Psoas muscle (tissue), 8 donors: ENCODE measurements around the gene CNTNAP1. TPM values are rescaled to one million over a fixed set of nuclear protein-coding genes. Genes with fewer than 3 reads are reported as not detected.

ENCODE experiments used
- ATAC-seq, 4 donors: fragments of 200-7000 bp; cut with Tn5 transposase; one replicate each; pipeline ENCODE4 v1.9.1; 2020; ENCODE audit warnings: moderate library complexity in 3 of 4, mild to moderate bottlenecking in 2 of 4
- DNase-seq, 2 donors: peaks; one replicate each; pipeline ENCODE4 v3.0.0-alpha.2; 2020
- H3K27ac ChIP-seq: fragments of 200-600 bp; one replicate; pipeline ENCODE4 v1.8.0; 2022
- H3K27me3 ChIP-seq, 3 donors: fragments of 200-600 bp in 1 of 3; one replicate each; pipeline versions ENCODE4 v1.6.1 to v1.8.0; 2013 to 2022; ENCODE audit warnings: low read length in 2 of 3, mild to moderate bottlenecking in 2 of 3, moderate library complexity in 1 of 3; ENCODE audit not compliant: insufficient read depth in 3 of 3
- H3K36me3 ChIP-seq, 2 donors: fragments of 200-600 bp in 1 of 2; one replicate each; pipeline versions ENCODE4 v1.6.1 to v1.8.0; 2013 to 2022; ENCODE audit warnings: low read depth in 1 of 2, mild to moderate bottlenecking in 1 of 2, moderate library complexity in 1 of 2; ENCODE audit not compliant: insufficient read depth in 1 of 2
- H3K4me1 ChIP-seq: fragments of 200-600 bp; one replicate; pipeline ENCODE4 v1.8.0; 2022
- H3K4me3 ChIP-seq: fragments of 200-600 bp; one replicate; pipeline ENCODE4 v1.8.0; 2022; ENCODE audit warnings: mild to moderate bottlenecking
- H3K9me3 ChIP-seq: fragments of 200-600 bp; one replicate; pipeline ENCODE4 v1.8.0; 2022
- WGBS, 3 donors: extraction: QIAGEN DNeasy Blood & Tissue Kit; methylation state at CpG; one replicate each; pipeline versions ENCODE4 v1.1.6 to v1.1.7; 2013; 5-methylcytosine and 5-hydroxymethylcytosine counted together
- intact Hi-C, 2 donors: fragments of 100-400 bp; cut with DNase I; formaldehyde crosslinking; loops; one replicate each; pipeline versions ENCODE4 v1.11.0 to v1.14.2; 2022
- polyA plus RNA-seq, 3 donors: library from polyadenylated mRNA; stranded (reverse); fragments of 200-250 nt; gene quantifications; one replicate each; pipeline ENCODE4 v1.2.3, GENCODE V29; 2013
- total RNA-seq, 4 donors: library from RNA; stranded (reverse); fragmentation: NEBNext Ultra II Directional in 2 of 4; extraction: Animal tissue kit (Norgen Biotek cat#: 25700) in 2 of 4; gene quantifications; one replicate each; pipeline versions ENCODE4 v1.2.1 to v1.2.4, GENCODE V29; 2021 to 2023
- TF ChIP-seq, protein P1 (sequence below): fragments of 200-600 bp; IDR thresholded peaks from one replicate; pipeline ENCODE4 v1.8.0; 2022; ENCODE audit warnings: antibody characterized with exemption
- donor health status: healthy with polysubstance abuse.
- donor health status: DM: no; HTN: no; CAD: no; lungs with moderate emphysema.
- donor health status: Bipolar disorder and iron deficiency.
- donor health status: healthy.
- donor health status: DM: yes; HTN: yes; CAD: no.
- donor health status: DM: no; HTN: no; CAD: no.
- donor health status: DM: no; HTN: no; CAD: no.
- donor health status: DM: yes; HTN: yes; CAD: no.

CNTNAP1 gene
- total and polyA plus RNA-seq, 7 donors: 1.0 to 3.4 (median 2.0) TPM

DNA sequence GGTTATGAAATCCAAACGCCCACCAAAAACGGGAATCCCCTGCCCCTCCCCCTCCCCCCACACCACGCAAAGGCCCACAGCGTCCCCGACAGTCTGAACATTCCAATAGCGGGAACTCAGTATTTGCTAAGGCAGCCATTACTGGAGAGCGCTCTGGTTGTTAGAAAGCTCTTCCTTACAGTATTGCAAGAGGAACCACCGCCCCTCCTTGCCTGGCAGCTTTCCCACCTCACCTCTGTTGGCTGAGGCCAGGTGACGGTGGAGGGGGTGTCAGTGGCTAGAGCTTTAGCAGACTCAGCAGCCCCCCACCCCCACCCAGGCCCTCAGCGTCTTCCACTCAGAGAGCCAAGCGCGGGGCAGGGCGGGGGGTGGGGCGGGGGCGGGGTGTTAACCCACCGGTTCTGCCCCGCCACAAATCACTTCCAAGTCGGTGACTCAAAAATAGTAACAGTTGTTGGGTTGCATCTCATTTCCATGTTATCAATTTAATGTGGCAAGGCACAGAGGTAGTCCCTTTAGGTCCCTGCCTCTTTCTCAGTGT is 3.3 kb upstream of the CNTNAP1 start:
- Histone ChIP-seq H3K27me3 (no peaks in the 10 kb centered on the region), H3K36me3 (no peaks in the 10 kb centered on the region), H3K4me3 (peak overlapping the region; percentile 96), H3K27ac (peak overlapping the region; percentile 81), H3K4me1 (peaks cover 53% of the 10 kb centered on the region), H3K9me3 (no peaks in the 10 kb centered on the region)
- 3 to 6% (median 5%) methylated on average over 17 to 18 of the region's 18 CpGs for WGBS, 3 donors
- TF ChIP-seq, protein P1, sequence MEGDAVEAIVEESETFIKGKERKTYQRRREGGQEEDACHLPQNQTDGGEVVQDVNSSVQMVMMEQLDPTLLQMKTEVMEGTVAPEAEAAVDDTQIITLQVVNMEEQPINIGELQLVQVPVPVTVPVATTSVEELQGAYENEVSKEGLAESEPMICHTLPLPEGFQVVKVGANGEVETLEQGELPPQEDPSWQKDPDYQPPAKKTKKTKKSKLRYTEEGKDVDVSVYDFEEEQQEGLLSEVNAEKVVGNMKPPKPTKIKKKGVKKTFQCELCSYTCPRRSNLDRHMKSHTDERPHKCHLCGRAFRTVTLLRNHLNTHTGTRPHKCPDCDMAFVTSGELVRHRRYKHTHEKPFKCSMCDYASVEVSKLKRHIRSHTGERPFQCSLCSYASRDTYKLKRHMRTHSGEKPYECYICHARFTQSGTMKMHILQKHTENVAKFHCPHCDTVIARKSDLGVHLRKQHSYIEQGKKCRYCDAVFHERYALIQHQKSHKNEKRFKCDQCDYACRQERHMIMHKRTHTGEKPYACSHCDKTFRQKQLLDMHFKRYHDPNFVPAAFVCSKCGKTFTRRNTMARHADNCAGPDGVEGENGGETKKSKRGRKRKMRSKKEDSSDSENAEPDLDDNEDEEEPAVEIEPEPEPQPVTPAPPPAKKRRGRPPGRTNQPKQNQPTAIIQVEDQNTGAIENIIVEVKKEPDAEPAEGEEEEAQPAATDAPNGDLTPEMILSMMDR: no peak
- no peak for ATAC-seq
- intact Hi-C loops: loop anchor here (1.0 to 10.0 kb wide), 3 partner anchors 101 to 364 kb away; partner anchors contain the start of gene PSMC3IP (in 1 of the 2)
- DNase-seq: peak in 1 of 2 donors; percentile 70

DNA sequence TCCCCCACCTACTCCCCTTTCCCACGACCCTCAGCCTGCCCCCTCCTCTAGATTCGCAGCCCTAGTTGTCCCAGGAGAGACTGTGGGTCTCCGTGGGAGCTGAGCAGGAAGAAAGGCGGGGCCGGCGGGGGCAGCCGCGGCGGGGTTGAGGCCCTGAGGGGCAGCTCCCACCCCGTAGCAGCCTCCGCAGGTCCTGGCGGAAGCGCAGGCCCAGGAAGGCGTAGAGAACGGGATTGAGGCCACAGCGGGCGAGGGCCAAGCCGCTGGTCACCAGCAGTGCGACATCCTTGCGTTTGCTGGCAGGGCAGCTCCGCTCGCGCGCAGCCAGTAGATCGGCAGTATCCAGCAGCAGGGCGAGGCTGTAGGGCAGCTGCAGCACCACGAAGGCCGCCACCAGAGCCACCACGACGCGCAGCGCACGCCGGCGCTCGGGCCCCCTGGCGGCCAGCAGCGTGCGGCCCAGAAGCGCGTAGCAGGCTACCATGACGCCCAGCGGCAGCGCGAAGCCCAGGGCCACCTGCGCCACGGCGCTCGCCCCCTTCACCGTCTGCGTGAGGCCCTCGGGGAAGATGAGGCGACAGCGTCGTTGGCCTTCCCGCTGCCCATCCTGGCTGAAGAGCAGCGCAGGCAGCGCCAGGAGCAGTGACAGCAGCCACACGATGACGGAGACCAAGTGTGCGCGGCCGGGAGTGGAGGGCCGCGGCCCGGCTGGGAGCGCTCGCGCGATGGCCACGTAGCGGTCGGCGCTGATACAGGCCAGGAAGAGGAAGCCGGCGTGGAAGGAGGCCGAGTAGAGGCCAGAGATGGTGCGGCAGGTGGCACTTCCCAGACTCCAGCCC is 2.6 kb upstream of the CNTNAP1 start:
- Histone ChIP-seq H3K27me3 (no peaks in the 10 kb centered on the region), H3K9me3 (no peaks in the 10 kb centered on the region), H3K4me3 (peak overlapping the region; percentile 96), H3K36me3 (no peaks in the 10 kb centered on the region), H3K4me1 (peaks cover 47% of the 10 kb centered on the region), H3K27ac (peak overlapping the region; percentile 81)
- WGBS, 3 donors: 2 to 3% (median 2%) methylated on average over 68 to 78 of the region's 78 CpGs
- ATAC-seq (peak; percentile 53 to 65 (median 58)), DNase-seq (peak; percentile 85 to 92)
- TF ChIP-seq, protein P1: peak; percentile 86
- intact Hi-C loops: loop anchor here (1.0 to 10.0 kb wide), 3 partner anchors 101 to 365 kb away; partner anchors contain the start of gene PSMC3IP (in 1 of the 2)

DNA sequence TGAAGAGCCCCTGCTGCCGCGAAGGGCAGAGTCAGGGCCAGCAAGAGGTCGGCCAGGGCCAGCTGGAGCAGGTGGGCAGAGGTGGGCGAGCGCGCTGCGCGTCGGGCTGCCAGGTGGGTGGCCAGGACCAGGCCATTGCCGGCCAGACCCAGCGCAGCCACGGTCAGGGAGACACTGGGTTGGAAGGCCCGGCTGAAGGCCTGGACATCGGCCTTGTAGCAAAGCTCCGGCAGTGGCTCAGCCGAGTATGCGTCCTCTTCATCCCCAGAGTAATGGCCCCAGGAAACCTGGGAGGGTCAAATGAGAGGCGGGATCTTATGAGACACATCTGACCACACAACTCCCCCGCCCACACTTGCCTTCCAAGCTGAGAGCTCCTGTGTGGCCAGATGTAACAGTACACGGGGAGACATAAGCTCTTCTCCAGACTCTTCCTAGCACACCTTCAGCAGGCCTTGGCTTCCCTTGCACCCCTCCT is 2.0 kb upstream of the CNTNAP1 start:
- DNase-seq (peak in 1 of 2 donors; percentile 69), ATAC-seq (no peak)
- Histone ChIP-seq H3K4me3 (peak overlapping the region; percentile 96), H3K36me3 (peaks cover 0 to 6% of the 10 kb centered on the region in 2 donors), H3K9me3 (no peaks in the 10 kb centered on the region), H3K27me3 (no peaks in the 10 kb centered on the region), H3K4me1 (peaks cover 45% of the 10 kb centered on the region), H3K27ac (peak overlapping the region; percentile 81)
- TF ChIP-seq, protein P1: no peak
- 36 to 49% (median 38%) methylated on average over 20 of the region's 20 CpGs for WGBS, 3 donors
- intact Hi-C loops: no loop called here

DNA sequence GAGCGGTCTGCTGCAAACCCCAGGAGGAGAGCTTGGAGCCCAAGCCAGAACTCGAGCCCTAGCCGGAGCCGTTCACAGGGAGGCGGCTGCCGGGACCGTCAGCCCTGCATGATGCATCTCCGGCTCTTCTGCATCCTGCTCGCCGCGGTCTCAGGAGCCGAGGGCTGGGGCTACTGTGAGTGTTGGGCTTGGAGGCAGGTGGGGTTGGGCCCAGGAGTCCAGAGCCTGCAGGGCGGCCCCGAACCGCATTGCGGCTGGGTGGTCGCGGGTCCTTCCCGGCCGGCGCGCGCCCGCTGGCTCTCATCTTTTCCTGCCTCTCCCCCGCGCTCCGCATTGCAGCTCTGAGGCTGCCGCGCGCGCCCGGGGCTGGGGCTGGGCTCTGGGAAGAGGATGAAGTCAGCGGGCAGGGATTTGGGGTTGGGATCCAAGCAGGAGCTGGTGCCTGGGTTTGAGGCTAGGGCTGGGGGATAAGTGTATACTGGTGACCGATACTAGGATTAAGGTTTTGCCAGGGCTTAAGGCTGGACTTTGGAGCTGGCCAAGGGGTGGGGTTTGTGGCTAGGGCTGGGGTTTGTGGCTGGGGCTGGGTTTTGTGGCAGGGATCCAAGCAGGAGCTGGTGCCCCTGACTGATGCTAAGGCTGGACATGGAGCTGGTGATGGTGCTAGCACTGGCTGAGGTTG is 532 bp downstream of the CNTNAP1 start:
- H3K4me1 ChIP-seq: peaks cover 45% of the 10 kb centered on the region
- no peaks in the 10 kb centered on the region for H3K9me3 ChIP-seq
- TF ChIP-seq, protein P1: no peak
- ATAC-seq: no peak
- peaks cover 0 to 15% of the 10 kb centered on the region in 2 donors for H3K36me3 ChIP-seq
- intact Hi-C loops: no loop called here
- DNase-seq: peak; percentile 56 to 67
- peak overlapping the region; percentile 64 for H3K4me3 ChIP-seq
- WGBS, 3 donors: 1 to 2% (median 1%) methylated on average over 32 to 34 of the region's 34 CpGs
- no peaks in the 10 kb centered on the region for H3K27me3 ChIP-seq
- peak overlapping the region; percentile 44 for H3K27ac ChIP-seq
